Articular chondrocyte of knee joint (primary cell): ENCODE data around the gene CCNK. TPM values are rescaled to one million over a fixed set of nuclear protein-coding genes. Genes with fewer than 3 reads are reported as not detected.

ENCODE experiments used
- small RNA-seq: library from RNA; depleted of rRNA; stranded (forward); fragments of <200 nt; gene quantifications from one replicate; pipeline ENCODE3, GENCODE V24; 2012
- total RNA-seq: library from RNA; depleted of rRNA; stranded (reverse); fragments of >200 nt; gene quantifications from 2 replicates; pipeline ENCODE4 v1.2.3, GENCODE V29; 2012

CCNK gene
- total RNA-seq: 28.8 and 38.5 TPM in 2 replicates

DNA sequence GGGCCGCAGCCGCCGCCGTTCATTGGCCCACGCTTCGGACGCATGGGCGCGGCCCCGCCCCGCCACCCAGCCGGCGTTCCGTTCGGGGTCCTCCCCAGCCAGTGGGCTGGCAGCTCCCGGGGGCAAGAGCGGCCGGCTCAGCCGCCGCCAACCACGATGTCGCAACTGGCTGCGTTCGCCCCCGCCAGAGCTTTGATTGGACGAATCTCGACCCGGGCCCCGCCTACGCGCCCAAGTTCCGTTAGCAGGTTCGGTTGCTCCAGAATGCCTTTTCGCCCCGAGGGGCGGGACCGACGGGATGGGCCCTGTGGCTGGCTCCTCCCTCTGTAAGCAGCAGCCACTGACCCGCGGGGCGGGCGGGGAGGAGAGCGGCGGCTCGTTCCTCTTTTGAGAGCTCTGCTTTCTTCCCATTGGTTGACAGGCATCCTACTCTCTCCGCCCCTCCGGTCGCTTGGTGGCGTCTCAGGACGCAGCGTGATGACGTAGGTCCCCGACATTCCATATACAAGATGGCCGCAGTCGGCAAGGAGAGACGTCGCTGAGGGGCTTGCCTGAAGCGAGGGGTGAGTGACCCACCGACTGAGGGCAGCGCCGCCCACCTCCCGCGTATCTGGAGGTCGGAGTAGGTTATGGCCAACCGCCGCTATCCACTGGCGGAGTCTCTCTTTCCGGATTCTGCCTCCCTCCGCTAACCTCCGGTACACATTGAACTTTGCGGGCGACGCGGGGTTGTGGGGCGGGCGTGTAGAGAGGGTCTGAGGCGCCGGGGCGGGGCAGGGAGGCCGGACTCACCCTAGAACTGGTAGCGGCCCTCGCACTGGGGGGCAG, at the start of gene CCNK:
Gene CCNK (plus strand): TSS at position 493 of the 828 bp plus-strand sequence. CDS start 11,269 bp downstream, outside the sequence.

DNA sequence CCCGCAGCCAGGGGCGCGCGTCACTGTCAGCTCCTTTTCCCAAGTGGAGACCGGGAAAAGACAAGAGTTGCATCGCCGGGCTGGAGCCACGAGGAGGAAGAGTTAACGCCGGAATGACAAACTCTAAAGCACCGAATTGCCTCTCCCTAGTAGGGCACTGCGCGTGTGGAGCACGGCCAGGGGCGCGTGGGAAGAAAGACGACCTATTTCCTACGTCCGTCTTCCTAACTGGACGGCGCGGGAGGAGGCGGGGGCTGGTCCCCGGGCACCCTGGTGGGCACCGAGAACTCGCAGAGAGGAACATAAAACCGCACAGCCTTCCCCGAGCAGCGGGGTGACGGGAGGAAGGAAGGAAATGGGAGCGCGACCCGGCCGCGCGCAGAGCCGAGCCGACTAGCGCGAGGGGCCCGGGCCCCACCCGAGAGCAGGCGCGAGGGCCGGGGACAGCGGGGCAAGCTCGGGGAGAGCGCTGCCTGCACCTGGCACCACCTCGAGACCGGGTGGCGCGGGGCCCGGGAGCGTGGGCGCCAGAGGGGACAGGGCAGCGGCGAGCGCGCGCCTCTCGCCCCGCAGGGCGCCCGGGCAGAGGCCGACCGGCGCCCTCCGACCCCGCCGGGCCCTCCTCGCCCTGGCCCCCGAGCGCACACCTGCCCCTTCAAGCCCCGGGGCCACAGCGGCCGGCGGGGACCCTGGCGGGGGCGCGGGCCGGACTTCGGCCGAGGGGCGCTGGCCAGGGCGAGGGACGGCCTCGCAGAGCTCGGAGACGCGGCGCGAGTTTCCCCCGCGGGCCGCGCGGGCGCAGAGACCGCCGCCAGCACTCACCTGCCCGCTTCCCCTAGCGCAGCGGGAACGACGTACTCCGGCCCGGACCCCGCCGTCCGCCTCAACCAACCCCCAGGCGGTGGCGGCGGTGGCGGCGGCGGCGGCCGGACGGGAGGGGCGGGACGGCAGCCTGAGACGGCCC, 1.0 kb upstream of the CCNK start, which contains the start of gene SETD3:
Gene SETD3 (minus strand): TSS at position 954 of the 964 bp plus-strand sequence. CDS start 15,054 bp downstream, outside the sequence.

Small RNA genes lying within 50 kb of the gene (small RNA-seq; reads per million reads assigned to genes)
- not detected for gene RNU6-91P

Other genes with a start within 250 kb of the CCNK start
- gene BCL11B, start 209.2 kb upstream of the CCNK start, total RNA-seq: not detected in 2 replicates
- gene SETD3, start 550 bp upstream of the CCNK start, total RNA-seq: 56.1 and 62.2 TPM in 2 replicates
- 7.7 and 12.3 TPM in 2 replicates for gene CCDC85C, start 122.8 kb downstream of the CCNK start, total RNA-seq
- gene HHIPL1, start 163.7 kb downstream of the CCNK start, total RNA-seq: 13.1 and 17.1 TPM in 2 replicates
- gene CYP46A1, start 202.9 kb downstream of the CCNK start, total RNA-seq: 0.91 and 1.1 TPM in 2 replicates